Measurements from ENCODE around the gene SRRM3. TPM values are rescaled to one million over a fixed set of nuclear protein-coding genes. Genes with fewer than 3 reads are reported as not detected.

SRRM3 gene
- total and polyA plus RNA-seq, 3 donors from 2014 or later: 7.8 to 8.4 (median 8.3) TPM

DNA sequence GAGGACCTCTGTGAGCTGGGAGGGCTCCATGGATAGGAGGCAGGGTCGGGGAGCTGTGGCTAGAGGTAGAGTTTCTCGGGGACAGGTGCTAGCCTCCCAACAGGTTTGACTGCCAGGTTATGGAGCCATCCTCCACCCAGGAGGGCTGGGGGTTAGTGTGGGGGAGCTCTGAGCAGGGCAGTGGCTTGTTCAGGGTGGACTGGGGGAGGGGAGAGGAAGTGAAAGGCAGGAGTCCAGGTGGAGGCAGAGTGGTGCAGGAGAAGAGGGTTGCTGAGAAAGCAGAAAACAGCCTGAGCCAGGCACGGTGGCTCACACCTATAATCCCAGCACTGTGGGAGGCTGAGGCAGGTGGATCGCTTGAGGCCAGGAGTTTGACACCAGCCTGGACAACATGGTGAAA, 60.2 kb downstream of the SRRM3 start:
- intact Hi-C loops (cut with DNase I; ENCODE audit: low total_unique reads): no loop called here

DNA sequence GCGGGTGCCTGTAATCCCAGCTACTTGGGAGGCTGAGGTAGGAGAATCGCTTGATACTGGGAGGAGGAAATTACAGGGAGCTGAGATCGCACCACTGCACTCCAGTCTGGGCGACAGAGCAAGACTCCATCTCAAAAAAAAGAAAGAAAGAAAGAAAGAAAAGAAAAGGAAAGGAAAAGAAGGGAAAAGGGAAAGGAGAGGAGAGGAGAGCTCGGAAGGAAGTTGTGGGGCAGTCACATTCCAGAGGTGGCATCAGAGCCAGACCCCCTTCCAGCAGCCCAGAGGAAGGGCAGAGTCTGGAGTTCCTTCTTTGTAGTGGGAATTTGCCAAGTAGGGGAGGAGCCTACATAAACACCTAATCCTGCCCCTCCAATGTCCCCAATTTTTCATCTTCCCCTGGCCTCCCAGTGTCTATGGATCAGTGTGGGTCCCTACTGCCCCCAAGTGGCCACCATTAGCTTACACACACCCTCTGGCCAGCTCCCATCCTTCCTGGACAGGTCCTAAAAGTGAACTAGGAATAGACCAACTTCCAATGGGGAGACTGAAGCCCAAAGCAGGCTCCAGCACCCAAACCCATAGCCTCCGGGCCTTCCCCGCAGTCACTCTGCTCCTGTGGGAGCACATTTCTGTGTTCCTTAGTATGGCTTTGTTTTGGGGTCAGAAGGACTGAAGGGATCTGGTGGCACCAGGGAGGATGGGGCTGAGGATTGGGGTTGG, 61.1 kb downstream of the SRRM3 start:
- no peaks in the 10 kb centered on the region for H3K27me3 ChIP-seq
- peak; percentile 75 for DNase-seq
- H3K9me3 ChIP-seq: no peaks in the 10 kb centered on the region
- no peak overlapping the region for H3K4me3 ChIP-seq
- TF ChIP-seq, protein P1, sequence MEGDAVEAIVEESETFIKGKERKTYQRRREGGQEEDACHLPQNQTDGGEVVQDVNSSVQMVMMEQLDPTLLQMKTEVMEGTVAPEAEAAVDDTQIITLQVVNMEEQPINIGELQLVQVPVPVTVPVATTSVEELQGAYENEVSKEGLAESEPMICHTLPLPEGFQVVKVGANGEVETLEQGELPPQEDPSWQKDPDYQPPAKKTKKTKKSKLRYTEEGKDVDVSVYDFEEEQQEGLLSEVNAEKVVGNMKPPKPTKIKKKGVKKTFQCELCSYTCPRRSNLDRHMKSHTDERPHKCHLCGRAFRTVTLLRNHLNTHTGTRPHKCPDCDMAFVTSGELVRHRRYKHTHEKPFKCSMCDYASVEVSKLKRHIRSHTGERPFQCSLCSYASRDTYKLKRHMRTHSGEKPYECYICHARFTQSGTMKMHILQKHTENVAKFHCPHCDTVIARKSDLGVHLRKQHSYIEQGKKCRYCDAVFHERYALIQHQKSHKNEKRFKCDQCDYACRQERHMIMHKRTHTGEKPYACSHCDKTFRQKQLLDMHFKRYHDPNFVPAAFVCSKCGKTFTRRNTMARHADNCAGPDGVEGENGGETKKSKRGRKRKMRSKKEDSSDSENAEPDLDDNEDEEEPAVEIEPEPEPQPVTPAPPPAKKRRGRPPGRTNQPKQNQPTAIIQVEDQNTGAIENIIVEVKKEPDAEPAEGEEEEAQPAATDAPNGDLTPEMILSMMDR (IDR thresholded peaks at IDR 0.05): peak in 2 of 3 experiments; percentile 51 to 68
- no peak for TF ChIP-seq POLR2A (IDR thresholded peaks at IDR 0.05)
- peaks cover 3% of the 10 kb centered on the region for H3K4me1 ChIP-seq
- no peaks in the 10 kb centered on the region for H3K36me3 ChIP-seq (ENCODE audit: low read depth, missing control alignments)
- WGBS, 2 donors: 71 to 86% methylated on average over 7 of the region's 7 CpGs
- H3K27ac ChIP-seq: no peak overlapping the region
- intact Hi-C loops (cut with DNase I; ENCODE audit: low total_unique reads): no loop called here

More for the DNA sequence above, 60.2 kb downstream of the SRRM3 start:
- Histone ChIP-seq H3K4me1 (peaks cover 2% of the 10 kb centered on the region), H3K4me3 (no peak overlapping the region), H3K9me3 (no peaks in the 10 kb centered on the region), H3K27me3 (no peaks in the 10 kb centered on the region), H3K36me3 (ENCODE audit: low read depth, missing control alignments) (no peaks in the 10 kb centered on the region), H3K27ac (no peak overlapping the region)
- WGBS, 2 donors: 69 to 73% methylated on average over 2 to 4 of the region's 4 CpGs
- no peak for TF ChIP-seq POLR2A (IDR thresholded peaks at IDR 0.05)
- DNase-seq: no peak

DNA sequence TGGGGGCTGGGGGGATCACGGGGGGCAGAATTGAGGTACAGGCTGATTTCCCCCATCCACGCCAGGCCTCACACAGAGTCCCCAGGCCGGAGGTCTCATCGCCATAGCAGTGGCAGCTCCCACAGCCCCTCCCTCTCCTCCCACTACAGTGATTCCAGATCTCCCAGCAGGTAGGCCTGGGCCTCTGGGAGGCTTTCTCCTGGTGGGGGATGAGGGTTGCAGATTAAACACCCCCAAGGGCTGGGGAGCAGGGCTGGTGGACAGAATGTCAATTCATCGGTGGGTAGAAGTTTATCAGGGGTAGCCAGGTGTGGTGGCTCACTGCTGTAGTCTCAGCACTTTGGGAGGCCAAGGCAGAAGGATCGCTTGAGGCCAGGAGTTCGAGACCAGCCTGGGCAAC, 63.6 kb downstream of the SRRM3 start:
- 93% methylated on average over 7 of the region's 7 CpGs for WGBS, 2 donors
- DNase-seq: no peak
- no peak for TF ChIP-seq POLR2A (IDR thresholded peaks at IDR 0.05)
- TF ChIP-seq, protein P1 (IDR thresholded peaks at IDR 0.05): no peak
- Histone ChIP-seq H3K27me3 (no peaks in the 10 kb centered on the region), H3K36me3 (ENCODE audit: low read depth, missing control alignments) (no peaks in the 10 kb centered on the region), H3K9me3 (no peaks in the 10 kb centered on the region), H3K27ac (no peak overlapping the region), H3K4me1 (peaks cover 6% of the 10 kb centered on the region), H3K4me3 (no peak overlapping the region)
- intact Hi-C loops (cut with DNase I; ENCODE audit: low total_unique reads): no loop called here

DNA sequence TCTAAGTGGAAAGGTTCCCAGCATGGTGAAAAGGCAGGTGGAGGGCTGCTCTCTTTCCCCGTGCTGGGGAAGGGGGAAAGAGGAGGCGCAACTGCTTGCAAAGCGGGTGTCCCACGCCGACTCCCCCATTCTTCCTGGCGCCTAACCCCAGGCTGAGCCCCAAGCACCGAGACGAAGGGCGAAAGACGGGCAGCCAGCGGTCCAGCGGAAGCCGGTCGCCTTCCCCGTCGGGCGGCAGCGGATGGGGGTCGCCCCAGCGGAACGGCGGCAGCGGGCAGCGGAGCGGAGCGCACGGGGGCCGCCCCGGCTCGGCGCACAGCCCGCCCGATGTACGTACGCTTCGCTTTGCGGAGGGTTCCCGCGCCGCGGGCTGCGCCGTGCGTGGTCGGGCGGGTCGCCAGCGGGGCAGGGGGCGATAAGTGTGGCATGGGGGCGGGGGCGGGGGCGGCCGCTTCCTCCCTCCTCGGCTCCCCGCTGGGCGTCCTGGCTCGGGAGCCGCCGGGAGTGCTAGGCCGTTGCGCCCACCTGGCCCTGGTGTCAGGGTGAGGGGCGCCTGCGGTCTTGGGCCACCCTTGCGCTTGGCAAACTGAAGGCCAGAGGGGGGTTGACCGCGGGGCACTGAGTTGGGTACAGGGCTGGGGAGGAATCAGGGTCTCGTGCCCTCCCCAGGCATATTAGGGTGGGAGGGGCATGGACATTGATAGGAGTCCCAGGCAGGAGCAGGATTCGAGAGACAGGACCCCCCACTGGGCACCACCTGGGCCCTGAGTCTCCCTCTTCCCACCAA, 65.6 kb downstream of the SRRM3 start:
- intact Hi-C loops (cut with DNase I; ENCODE audit: low total_unique reads): no loop called here
- H3K4me1 ChIP-seq: peaks cover 6% of the 10 kb centered on the region
- no peaks in the 10 kb centered on the region for H3K27me3 ChIP-seq
- WGBS, 2 donors: 3 to 5% methylated on average over 22 to 38 of the region's 68 CpGs
- H3K4me3 ChIP-seq: peak overlapping the region; percentile 18 to 36
- no peaks in the 10 kb centered on the region for H3K9me3 ChIP-seq
- TF ChIP-seq, protein P1 (IDR thresholded peaks at IDR 0.05): no peak
- TF ChIP-seq POLR2A (IDR thresholded peaks at IDR 0.05): no peak
- H3K27ac ChIP-seq: no peak overlapping the region
- DNase-seq: no peak
- H3K36me3 ChIP-seq (ENCODE audit: low read depth, missing control alignments): no peaks in the 10 kb centered on the region

DNA sequence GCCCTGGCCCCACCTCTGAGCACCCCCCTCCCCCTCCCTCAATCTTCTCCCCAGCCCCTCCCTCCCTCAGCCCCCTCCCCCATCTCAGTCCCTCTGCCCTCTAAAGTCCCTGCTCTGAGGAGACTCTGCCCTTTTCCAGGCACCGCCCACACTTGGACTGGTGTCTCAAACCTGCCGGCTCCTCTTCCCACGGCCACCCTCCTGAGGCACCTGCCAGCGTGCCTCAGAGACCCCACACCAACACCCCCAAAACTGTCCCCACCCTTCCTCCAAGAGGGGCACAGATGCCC, 66.1 kb downstream of the SRRM3 start:
- 20 to 21% methylated on average over 2 to 4 of the region's 4 CpGs for WGBS, 2 donors
- Histone ChIP-seq H3K4me1 (peaks cover 6% of the 10 kb centered on the region), H3K4me3 (no peak overlapping the region), H3K36me3 (ENCODE audit: low read depth, missing control alignments) (no peaks in the 10 kb centered on the region), H3K9me3 (no peaks in the 10 kb centered on the region), H3K27ac (no peak overlapping the region), H3K27me3 (no peaks in the 10 kb centered on the region)
- no peak for DNase-seq
- intact Hi-C loops (cut with DNase I; ENCODE audit: low total_unique reads): no loop called here
- TF ChIP-seq, protein P1 (IDR thresholded peaks at IDR 0.05): no peak
- no peak for TF ChIP-seq POLR2A (IDR thresholded peaks at IDR 0.05)
